DOHH2 (cell line): ENCODE data around the gene TAS2R30.

Experiments
- EZH2phosphoT487 ChIP-seq: fragments of 200-600 bp; sonication (generic); IDR thresholded peaks from 2 replicates; pipeline ENCODE4 v1.6.1; 2017; ENCODE audit warnings: borderline replicate concordance, mild to moderate bottlenecking, antibody characterized with exemption, low read length, moderate library complexity, mixed read lengths
- TF ChIP-seq, protein P1 (sequence below): fragments of 200-600 bp; sonication (generic); IDR thresholded peaks from one replicate; pipeline ENCODE4 v1.5.1; 2014; ENCODE audit warnings: antibody characterized with exemption, mild to moderate bottlenecking, low read depth, low read length; ENCODE audit not compliant: poor library complexity, severe bottlenecking

DNA sequence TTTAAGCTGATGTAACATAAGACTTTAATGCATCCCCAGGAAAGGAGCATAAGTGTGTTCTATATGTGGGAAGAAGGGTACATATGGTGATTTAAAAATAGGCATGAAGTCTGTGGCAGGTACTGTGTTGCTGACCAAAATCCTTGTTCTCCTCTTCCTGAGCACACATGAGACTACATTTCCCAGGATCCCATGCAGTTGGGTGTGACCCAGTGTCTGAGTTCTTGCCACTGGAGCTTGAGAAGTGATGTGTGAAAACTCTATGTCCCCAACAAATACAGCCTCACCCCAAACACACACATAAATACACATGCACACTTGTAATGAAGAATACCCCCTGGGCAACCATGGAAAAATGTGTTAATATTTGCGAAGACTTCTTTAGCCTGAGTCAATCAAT, 28.1 kb upstream of the TAS2R30 start:
- TF ChIP-seq, protein P1, sequence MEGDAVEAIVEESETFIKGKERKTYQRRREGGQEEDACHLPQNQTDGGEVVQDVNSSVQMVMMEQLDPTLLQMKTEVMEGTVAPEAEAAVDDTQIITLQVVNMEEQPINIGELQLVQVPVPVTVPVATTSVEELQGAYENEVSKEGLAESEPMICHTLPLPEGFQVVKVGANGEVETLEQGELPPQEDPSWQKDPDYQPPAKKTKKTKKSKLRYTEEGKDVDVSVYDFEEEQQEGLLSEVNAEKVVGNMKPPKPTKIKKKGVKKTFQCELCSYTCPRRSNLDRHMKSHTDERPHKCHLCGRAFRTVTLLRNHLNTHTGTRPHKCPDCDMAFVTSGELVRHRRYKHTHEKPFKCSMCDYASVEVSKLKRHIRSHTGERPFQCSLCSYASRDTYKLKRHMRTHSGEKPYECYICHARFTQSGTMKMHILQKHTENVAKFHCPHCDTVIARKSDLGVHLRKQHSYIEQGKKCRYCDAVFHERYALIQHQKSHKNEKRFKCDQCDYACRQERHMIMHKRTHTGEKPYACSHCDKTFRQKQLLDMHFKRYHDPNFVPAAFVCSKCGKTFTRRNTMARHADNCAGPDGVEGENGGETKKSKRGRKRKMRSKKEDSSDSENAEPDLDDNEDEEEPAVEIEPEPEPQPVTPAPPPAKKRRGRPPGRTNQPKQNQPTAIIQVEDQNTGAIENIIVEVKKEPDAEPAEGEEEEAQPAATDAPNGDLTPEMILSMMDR: no peak
- no peak for TF ChIP-seq EZH2phosphoT487
